Activated effector memory CD4-positive, alpha-beta T cell treated with anti-CD3 and anti-CD28 coated beads, Interleukin-2, amount 50 U/mL, for 16 hours (primary cell): ENCODE results near the gene PRELP.
"Not testable (repeated sequence)": the region's sequence is repeated elsewhere in the genome, so short reads cannot be mapped to it uniquely, and the experiment has no call there.

Source experiments
- DNase-seq: peaks from one replicate; pipeline ENCODE4 v3.0.0-alpha.2; 2020

Gene PRELP

GRCh38 chr1:203454986-203455471, 20.6 kb upstream of the PRELP start:
- no peak for DNase-seq

- DNase-seq = no peak
Measured at GRCh38 chr1:203455706-203456105, 19.9 kb upstream of the PRELP start.

GRCh38 chr1:203456577-203456976, 19.0 kb upstream of the PRELP start:
- DNase-seq = no peak

GRCh38 chr1:203458078-203458477, 17.5 kb upstream of the PRELP start:
- no peak for DNase-seq

GRCh38 chr1:203459671-203460201, 15.9 kb upstream of the PRELP start:
- no peak for DNase-seq

GRCh38 chr1:203461717-203462116, 13.9 kb upstream of the PRELP start:
- DNase-seq = no peak

GRCh38 chr1:203462143-203462542, 13.5 kb upstream of the PRELP start:
- no peak for DNase-seq

- DNase-seq = no peak
Measured at GRCh38 chr1:203462878-203463277, 12.7 kb upstream of the PRELP start.

- DNase-seq = no peak
Measured at GRCh38 chr1:203463469-203464062, 12.0 kb upstream of the PRELP start.

- DNase-seq = no peak
Measured at GRCh38 chr1:203464226-203464625, 11.4 kb upstream of the PRELP start.

GRCh38 chr1:203464743-203465142, 10.9 kb upstream of the PRELP start:
- DNase-seq = no peak

GRCh38 chr1:203465146-203465798, 10.3 kb upstream of the PRELP start:
- no peak for DNase-seq

- DNase-seq = no peak
Measured at GRCh38 chr1:203465948-203466347, 9.7 kb upstream of the PRELP start.

- not testable (repeated sequence) for DNase-seq
Measured at GRCh38 chr1:203466906-203467549, 8.6 kb upstream of the PRELP start.

- no peak for DNase-seq
Measured at GRCh38 chr1:203467550-203467921, 8.1 kb upstream of the PRELP start.

- DNase-seq = no peak
Measured at GRCh38 chr1:203468326-203468725, 7.3 kb upstream of the PRELP start.

- DNase-seq = no peak
Measured at GRCh38 chr1:203470240-203470639, 5.4 kb upstream of the PRELP start.

- DNase-seq = no peak
Measured at GRCh38 chr1:203471841-203472240, 3.8 kb upstream of the PRELP start.

GRCh38 chr1:203473281-203473680, 2.3 kb upstream of the PRELP start:
- no peak for DNase-seq

GRCh38 chr1:203473781-203474305, 1.8 kb upstream of the PRELP start:
- DNase-seq = no peak

GRCh38 chr1:203476216-203476814, 709 bp downstream of the PRELP start:
- no peak for DNase-seq

GRCh38 chr1:203477748-203478147, 2.1 kb downstream of the PRELP start:
- DNase-seq = no peak

- DNase-seq = no peak
Measured at GRCh38 chr1:203478231-203478630, 2.6 kb downstream of the PRELP start.
